ENCODE results near the gene GPR146.

The GPR146 gene

GRCh38 chr7:1080921-1081255 is 36.5 kb downstream of the GPR146 start:
- DNase-seq: no peak

- DNase-seq: no peak
Measured at GRCh38 chr7:1081336-1081735, 37.0 kb downstream of the GPR146 start.

- no peak for DNase-seq
Measured at GRCh38 chr7:1081931-1082401, 37.6 kb downstream of the GPR146 start.

GRCh38 chr7:1083729-1084657 is 39.6 kb downstream of the GPR146 start:
- no peak for DNase-seq

GRCh38 chr7:1085266-1085665 is 40.9 kb downstream of the GPR146 start:
- no peak for DNase-seq

GRCh38 chr7:1085910-1086421 is 41.6 kb downstream of the GPR146 start:
- no peak for DNase-seq

- DNase-seq: peak; percentile 28
Measured at GRCh38 chr7:1086588-1087464, 42.5 kb downstream of the GPR146 start.

- DNase-seq: no peak
Measured at GRCh38 chr7:1087465-1087814, 43.1 kb downstream of the GPR146 start.

- no peak for DNase-seq
Measured at GRCh38 chr7:1087952-1088920, 43.9 kb downstream of the GPR146 start, which contains the start of gene GPER1. Gene GPER1 (plus strand): TSS chr7:1088113. CDS start chr7:1091729, 3,616 bp downstream.

- DNase-seq: no peak
Measured at GRCh38 chr7:1090236-1090635, 45.9 kb downstream of the GPR146 start.

- no peak for DNase-seq
Measured at GRCh38 chr7:1090686-1091643, 46.6 kb downstream of the GPR146 start.

GRCh38 chr7:1091644-1092027 is 47.3 kb downstream of the GPR146 start:
- DNase-seq: no peak

GRCh38 chr7:1092161-1092632 is 47.9 kb downstream of the GPR146 start:
- no peak for DNase-seq

GRCh38 chr7:1092806-1093501 is 48.6 kb downstream of the GPR146 start:
- DNase-seq: no peak

- DNase-seq: no peak
Measured at GRCh38 chr7:1093502-1093843, 49.1 kb downstream of the GPR146 start.

- DNase-seq: no peak
Measured at GRCh38 chr7:1093916-1094508, 49.7 kb downstream of the GPR146 start.

- DNase-seq: no peak
Measured at GRCh38 chr7:1094870-1095269, 50.5 kb downstream of the GPR146 start.

GRCh38 chr7:1095621-1096155 is 51.3 kb downstream of the GPR146 start:
- no peak for DNase-seq

All from GF-D8 (cell line).